HG02943 (cell line): ENCODE data around the gene COPS3.

Experiments used
- ATAC-seq: cut with Tn5 transposase; IDR thresholded peaks from one replicate; pipeline ENCODE4 v1.9.1; 2021; ENCODE audit warnings: mild to moderate bottlenecking, low read depth, moderate library complexity; ENCODE audit not compliant: unreplicated experiment

Gene COPS3

DNA sequence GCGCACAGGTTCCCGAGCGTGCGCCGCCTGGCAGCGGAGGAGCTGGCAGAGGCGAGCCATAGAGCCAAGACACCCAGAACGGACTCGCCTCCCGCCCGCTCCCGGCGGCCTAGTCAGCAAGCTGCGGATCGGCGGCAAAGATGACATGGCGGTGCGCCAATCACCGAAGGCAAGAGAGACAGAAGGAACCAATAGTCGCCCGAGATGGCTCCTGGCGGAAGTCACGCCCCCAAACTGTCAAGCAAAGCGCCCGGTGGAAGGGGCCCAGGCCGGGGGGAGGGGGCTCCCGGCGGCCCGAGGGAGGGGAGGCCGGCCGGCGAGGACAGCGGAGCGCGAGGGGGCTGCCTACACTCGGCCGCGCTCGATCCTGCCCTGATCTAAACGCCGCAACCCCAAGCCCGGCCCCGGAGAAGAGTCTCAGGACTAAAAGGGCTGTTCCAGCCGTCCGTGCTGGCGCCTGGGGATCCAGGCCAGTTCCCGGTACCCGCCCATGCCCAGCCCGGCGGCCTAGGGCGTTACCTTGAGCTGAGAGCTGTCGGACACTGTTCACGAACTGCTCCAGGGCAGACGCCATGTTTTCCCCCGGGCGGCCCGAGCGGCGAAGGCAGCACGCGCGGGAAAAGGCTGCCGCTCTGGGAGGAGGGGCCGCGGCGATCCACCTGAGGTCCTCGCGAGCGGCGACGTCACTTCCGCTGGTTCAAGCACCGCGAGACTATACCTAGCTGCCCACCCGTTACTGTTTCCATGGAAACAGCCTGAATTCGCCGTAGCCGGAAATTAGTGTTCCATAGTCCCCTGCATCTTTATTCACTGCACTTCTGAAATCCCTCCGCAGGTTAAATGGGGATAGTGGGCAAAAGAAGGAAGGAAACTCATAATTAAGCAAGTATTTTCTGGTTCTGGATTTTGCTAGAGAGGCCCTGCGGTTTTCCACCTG, at the start of gene COPS3:
Gene COPS3 (minus strand): TSS at position 634 of the 937 bp plus-strand sequence. CDS start 60 bp downstream, at position 574.
- ATAC-seq, result peak; percentile 87

DNA sequence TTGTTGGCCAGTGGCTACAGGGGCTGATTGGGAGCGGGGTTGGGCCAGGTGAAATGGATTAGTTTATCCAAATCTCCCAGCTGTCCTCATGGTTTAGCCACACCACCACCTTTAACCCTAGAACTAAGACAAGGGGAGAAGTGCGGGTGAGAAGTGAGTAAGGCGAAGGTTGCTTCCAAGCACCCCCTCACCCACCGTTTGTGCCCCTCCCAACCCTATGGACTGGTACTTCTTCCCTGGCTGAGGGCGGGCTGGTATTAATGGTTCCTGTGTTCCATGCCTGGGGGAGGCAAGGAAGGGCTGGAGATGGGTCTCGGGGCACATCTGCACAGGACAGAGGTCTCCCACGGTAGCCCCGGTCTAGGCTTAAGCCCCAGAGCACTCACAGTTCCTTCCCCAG, 47.2 kb upstream of the COPS3 start:
- ATAC-seq, result no peak

DNA sequence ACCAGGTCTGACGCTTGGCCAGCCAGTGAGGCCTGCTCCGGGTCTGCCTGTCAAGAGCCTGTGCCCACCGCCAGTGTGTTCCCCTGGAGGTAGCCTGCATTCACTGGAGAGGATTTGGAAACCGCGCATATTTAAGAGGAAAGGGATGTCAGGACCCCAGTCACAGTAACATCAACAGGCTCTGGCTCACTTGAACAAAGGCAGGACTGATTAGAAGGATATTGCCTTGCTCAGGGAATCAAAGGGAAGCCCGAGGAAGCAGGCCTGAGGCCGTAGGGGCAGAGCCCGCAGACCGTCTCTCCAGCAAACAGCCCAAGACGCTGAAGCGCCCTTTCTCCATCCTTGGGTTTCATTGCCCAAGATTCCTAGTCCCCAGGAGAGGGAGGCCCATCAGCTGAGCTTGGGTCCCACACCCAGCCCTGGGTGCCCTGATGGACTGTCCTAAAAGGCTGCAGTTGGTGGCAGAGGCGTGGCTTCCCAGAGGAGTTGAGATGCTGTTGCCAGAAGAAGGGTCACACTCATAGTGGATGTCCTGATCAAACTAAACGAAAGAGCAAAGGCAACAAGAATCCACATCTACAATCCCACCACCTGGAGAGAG, 45.3 kb upstream of the COPS3 start:
- no peak for ATAC-seq

DNA sequence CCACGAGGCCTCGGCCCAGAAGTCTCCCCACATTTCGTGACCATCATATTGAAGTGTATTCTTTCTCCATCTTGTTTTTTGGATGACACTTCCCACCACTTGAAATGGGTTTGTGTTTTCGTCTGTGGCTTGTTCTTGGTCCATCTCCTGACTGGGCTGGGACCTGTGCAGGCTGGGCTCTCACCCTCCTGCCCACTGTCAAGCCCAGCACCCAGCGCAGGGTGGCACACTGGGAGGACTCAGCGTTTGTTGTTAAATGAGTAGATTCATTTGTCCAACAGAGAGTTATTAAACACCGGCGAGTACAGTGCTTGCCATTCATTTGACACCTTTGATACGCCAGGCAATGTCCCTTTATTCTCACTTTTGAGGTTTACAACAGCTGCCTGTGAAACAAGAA, 44.8 kb upstream of the COPS3 start:
- ATAC-seq, result no peak

DNA sequence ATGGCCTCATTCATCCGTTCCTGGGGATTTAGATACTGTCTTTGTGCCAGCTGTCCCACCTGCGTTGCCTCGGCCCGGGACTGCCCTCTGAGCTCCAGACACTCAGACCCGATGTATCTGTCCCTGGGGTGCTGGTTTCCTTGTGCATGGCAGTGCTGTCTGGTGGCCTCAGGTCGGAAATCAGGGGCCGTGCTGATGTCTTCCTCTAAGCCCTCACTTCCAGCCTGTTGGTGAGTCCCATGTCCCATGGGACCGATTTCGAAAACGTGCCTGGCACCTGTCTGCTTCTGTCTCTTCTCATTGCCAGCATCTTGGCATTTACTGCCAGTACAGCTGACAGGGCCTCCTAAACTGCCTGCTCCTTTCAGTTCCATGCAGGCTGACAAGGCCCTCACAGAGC, 44.2 kb upstream of the COPS3 start:
- no peak for ATAC-seq

DNA sequence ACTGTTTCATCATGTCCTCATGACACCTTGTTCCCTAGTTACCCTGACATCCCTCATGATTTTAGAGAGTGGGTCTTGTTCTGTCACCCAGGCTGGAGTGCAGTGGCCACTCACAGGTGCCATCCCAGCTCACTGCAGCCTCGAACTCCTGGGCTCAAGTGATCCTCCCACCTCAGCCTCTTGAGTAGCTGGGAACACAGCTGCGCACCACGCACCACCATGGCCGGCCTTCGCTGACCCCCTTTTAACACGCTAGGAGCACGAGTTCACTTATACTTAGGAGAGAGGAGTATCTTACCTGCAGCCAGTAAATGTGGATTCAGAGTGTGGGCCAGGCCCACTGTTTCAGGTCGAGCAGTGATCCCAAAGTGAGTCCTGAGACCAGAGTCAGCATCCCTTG, 43.6 kb upstream of the COPS3 start:
- ATAC-seq, result no peak

DNA sequence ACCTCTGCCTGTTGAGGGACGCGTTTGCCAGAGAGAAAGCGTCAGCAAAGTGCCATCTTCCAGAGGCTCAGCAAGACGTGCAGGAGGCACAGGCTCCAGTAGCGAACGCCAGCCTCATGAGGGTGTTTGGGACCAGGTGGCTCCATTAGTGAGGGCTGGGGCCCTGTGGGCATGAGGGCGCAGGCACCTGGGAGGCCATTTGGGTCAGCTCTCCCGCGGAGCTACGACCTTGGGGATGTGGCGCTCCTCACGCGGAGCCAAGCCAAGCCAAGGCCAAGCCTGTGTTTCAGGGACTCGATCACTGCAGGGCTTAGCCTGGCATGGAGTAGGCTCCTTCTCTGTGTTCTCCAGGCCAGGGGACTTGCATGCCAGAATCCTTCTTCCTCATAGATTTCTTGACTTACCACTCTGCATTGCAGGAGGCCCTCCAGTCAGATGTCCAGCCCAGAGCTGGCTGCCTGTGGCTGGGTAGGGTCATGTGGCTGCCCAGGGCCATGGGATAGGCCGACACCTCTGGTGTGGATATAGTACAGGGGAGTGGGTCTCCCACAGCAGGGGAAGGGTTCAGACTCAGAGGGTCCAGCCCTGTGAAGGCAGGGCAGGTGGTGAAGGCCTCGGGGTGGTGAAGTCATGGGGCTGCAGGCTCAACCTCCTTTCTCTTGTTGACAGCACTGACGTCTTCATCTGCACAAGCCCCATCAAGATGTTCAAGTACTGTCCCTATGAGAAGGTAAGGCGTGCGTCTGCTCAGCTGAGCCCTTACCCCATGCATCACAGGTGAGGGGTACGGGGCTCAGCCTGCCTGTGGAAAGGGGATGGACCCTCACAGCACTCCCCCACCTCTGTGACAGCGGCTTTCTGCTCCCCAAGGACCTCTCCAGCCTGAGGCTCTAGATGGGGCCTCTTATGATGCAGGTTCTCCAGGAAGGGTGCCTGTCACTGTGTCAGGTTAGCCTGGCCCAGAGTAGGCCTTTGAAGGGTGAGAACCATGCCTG, 41.8 kb upstream of the COPS3 start:
- ATAC-seq, result no peak

DNA sequence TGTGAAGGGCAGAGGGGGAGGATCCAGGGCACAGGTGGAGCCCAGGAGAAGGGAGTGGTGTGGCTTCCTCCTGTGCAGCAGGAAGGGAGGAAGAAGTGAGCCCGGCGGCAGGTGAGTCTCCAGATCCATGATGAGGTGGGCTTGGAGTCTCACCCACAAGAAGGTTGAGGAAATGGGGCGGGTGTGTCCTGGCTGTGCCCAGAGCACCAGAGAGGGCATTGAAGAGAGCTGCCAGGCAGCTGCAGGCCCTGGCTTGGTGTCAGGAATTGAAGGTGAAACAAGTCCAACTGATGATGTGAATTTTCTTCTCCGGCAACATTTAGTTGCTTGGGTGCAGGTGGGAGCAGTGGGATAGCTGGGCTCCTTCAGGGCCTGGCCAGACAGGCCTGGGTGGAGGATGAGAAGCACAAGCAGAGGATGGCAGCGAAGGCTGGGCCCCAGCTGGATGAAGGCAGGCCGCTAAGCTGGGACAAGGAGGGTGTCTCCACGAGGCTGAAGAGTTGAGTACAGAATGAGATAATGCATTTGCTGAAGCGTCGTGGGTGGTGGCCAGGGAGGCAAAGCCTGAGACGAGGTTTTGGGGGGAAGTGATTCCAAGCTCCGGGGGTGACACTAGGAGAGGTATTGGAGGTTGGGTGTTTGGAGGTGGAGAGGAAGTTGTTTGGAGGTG, 40.4 kb upstream of the COPS3 start:
- no peak for ATAC-seq

DNA sequence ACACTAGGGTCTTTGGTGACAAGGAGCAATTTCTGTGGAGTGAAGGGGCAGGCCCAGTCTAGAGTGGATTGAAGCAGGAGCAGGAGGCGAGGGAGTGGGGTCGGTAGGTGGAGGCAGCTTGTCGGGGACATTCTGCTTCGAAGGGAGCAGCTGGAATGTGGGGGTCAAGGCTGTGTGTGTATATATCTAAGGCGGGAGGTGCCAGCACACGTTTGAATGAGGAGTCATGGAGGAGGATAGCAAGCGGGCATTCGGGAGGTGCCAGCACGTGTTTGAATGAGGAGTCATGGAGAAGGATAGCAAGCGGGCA, 39.8 kb upstream of the COPS3 start:
- no peak for ATAC-seq

DNA sequence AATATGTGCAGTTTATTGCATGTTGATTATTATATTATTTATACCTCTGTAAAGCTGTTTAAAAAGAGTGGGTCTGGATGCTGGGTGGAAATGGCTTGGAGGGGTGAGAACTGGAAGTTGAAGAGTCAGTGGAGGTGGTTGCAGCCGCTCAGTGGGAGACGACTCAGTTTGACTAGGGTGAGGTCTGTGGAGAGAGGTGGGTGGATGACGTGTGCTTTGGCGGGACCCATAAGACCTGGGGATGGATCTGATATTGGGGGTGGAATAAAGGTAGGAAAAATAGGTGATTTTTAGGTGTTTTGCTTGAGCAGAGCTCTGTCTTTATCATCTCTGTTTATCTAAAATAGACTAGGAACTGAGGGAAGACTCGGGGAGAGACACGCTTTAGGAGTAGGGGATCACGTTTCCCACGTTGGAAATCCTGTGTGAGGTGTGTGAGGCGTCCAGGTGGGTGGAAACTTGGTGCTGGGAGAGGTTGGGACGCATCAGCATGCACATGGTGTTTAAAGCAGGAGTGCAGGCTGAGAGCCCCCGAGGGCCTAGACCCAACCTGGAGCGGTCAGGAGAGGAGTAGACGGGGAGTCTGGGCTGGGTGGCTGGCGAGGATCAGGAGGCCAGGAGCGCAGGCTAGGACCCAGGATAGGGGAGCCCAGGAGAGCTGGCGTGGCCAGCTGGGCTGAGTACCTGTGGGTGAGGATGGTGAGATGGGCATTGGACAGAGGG, 39.3 kb upstream of the COPS3 start:
- no peak for ATAC-seq

DNA sequence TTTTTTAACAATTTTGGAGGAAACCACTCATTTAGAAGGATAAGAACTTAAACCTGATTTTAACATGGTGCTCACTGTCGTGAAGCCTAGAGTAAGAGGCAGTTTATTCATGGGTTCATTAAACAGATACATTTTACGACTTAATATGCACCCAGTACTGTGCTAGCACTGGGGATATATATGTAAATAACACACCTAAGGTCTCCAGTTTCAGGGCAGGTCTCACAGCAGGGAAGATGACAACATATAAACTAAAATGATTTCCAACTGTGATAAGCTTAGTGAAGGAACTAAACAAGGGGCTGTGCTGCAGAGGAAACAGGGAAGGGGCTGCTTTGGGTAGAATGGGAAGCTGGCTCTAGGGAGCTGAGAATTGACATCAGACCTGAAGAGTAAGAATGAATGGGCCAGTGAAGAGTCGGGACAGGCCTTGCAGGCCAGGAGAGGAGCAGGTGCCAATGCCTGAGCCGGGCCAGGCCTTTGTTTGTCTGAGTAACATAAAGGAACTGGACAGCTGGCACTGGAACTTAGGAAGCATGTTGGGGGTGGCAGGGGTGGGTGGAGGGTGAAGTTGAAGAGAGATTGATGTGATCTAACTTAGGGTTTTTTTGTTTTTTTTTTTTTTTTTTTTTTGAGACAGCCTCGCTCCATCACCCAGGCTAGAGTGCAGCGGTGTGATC, 34.2 kb upstream of the COPS3 start:
- ATAC-seq, result no peak

DNA sequence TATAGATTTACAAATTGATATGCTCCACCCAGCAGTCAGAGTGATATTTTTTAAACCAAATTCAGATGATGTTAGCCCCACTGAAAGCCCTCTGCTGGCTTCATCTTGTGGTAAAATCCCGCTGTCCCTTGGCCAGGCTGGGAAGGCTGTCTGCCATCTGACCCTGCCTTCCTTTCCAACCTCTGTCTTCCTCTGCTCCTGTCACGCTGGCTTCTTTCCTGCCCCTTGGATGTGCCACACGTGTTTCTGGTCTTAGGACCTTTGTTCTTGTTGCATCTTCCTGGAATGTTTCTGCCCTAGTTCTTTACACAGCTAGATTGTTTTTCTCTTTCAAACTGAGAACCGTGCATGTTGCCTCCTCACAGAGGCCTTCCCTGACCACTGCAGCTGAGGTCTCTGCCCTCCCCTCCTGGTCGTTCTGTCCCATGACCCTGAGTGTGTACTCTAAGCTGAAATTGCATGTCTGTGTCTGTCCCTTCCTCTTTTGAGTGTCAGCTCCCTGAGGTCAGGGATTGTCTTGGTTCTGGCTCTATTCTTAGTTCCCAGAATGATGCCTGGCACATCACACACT, 33.5 kb upstream of the COPS3 start:
- ATAC-seq, result no peak

DNA sequence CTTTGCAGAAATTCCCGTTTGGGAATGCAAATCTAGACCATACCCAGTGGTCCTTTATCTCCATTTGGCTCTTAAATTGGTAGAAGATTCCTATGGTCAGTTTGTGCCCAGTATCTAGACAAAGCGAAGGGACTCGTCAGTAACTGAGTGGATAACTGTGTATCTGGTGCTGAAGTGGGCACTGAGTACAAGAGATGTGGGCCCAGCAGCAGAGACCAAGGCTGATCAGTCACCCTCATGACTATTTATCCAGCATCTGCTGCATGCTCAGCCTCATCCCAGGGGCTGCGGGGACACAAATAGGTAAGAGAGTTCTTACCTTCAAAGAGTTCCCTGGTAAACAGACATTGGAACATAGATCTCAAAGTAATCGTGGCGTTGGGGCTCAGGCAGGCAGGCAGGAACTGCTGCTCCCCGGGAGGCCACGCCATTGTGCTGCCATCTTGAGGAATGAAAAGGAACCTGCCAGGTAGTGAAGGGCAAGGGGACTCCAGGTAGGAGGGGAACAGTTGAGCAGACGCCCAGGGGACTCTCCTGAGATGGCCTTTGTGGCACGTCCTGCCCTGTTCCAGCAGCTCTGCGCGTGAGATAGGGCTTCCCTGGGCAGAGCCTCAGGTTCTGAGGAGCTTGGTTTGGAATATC, 32.4 kb upstream of the COPS3 start:
- ATAC-seq, result no peak

DNA sequence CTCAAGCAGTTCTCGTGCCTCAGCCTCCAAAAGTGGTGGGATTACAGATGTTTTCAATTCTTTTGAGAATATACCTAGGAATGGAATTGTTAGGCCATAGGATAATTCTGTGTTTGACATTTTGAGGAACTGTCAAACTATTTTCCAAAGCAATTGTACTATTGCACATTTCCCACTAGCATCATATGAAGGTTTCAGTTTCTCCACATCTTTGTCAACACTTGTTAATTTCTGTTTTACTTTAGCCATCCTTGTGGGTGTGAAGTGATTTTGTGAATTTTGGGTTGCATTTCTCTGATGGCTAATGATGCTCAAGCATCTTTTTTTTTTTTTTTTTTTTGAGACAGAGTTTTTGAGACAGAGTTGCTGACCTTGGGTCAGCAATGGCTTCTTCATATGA, 28.3 kb upstream of the COPS3 start:
- ATAC-seq, result no peak

DNA sequence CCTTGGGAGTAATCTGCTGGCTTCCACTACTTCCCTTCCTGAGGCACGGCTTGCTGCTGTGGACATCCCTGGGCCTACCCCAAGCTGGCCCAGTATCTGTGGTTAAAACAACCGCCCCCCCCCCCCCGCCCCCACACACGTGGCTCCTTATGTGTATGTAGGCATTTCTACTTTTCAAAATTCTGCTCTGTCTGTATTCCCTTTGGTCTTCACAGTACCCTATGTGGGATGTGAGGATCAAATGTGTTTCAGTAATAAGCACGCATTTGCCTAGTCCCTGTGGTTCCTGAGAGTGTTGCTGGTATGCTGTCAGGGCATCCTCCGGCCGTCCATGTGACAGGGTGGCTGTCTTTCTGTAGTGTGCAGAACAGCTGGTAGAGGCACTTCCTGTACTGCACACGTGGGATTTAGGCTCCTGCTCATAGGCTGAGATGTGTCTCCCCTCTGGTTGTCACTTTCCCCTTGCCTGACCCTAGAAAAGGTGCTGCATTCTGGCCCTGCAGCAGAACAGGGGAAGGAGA, 24.3 kb upstream of the COPS3 start:
- peak; percentile 56 for ATAC-seq

DNA sequence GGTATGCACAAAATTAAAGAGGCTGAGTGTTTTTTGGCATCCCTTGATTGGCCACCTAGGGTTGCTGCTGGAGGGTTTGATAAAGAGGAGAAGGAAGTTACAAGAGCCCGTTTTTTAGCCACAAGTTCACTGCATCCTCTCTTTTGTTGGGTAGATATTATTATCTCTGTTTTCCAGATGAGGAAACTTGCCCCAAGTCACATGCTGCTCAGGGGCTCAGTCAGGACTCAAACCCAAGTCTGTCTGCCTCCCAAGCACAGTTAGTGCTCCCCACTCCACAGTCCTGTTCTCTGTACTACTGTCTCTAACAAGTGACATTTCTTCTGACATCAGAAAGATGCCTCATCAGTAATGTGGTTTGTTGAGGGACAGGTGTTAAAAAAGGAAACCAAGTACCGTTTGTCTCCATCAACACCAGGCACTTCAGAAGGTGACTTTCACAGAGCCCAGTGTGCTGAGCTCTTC, 23.5 kb upstream of the COPS3 start:
- no peak for ATAC-seq

DNA sequence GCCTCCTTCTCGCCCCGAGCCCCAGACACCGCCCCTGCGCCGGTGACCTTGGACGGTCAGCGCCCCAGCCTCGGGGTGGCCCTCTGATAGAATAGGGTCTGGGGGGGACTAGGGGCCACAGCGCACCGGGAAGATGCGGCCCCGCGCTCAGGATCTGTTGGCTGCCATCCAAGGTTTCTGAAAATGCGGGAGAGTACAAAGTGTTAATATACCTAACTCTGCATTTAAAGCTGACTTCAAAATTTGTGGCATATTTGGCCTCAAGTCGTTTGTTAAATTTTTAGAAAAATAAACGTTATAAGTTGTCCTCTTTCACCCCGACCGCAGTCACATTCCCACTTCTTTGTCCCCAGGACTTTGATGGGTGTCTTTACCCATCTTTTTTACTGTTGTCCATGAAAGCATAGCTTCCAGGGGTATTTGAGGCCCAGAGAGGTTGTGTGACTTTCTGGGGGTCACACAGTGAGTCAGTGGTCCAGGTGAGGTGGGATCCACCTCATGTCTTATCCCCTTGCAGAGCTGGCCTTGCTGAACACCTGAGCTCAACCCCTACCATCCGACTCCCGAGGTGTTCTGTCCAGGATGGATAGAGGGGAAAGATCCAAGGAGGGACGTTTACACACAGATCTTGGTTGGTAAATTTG, 22.9 kb upstream of the COPS3 start:
- no peak for ATAC-seq
